HEK293T (cell line): ENCODE data around the gene CENPW.

Source experiments
- CTCF ChIA-PET: fragments of 350-600 bp; formaldehyde crosslinking; extraction: SDS; loops from one replicate; lab custom pipeline; 2021; ENCODE audit warnings: antibody characterized with exemption, inconsistent platforms; lab: Yijun Ruan, JAX
- POLR2A ChIA-PET: fragments of 350-600 bp; formaldehyde crosslinking; extraction: SDS; loops from one replicate; lab custom pipeline; 2020; ENCODE audit warnings: antibody characterized with exemption, inconsistent platforms; lab: Yijun Ruan, JAX
- DNase-seq: peaks from one replicate; pipeline ENCODE4 v3.0.0; 2012; ENCODE audit warnings: mixed read lengths; ENCODE audit errors: extremely low spot score
- ARNT ChIP-seq: fragments of 450-650 bp; IDR thresholded peaks from 2 replicates; pipeline ENCODE4 v1.6.1; 2017; ENCODE audit warnings: mild to moderate bottlenecking
- BHLHE40 ChIP-seq: fragments of 450-650 bp; IDR thresholded peaks from 2 replicates; pipeline ENCODE4 v1.6.1; 2016; ENCODE audit warnings: mild to moderate bottlenecking, moderate library complexity, borderline replicate concordance
- CTBP1 ChIP-seq: fragments of 450-650 bp; IDR thresholded peaks from 2 replicates; pipeline ENCODE4 v1.6.1; 2016; ENCODE audit warnings: borderline replicate concordance
- ELF4 ChIP-seq: fragments of 450-650 bp; IDR thresholded peaks from 2 replicates; pipeline ENCODE4 v1.6.1; 2017; ENCODE audit warnings: antibody characterized with exemption
- FOXA1 ChIP-seq: fragments of 450-650 bp; IDR thresholded peaks from 2 replicates; pipeline ENCODE4 v1.6.1; 2016; ENCODE audit warnings: mild to moderate bottlenecking
- FOXK2 ChIP-seq: fragments of 450-650 bp; IDR thresholded peaks from 2 replicates; pipeline ENCODE4 v1.6.1; 2016; ENCODE audit warnings: mild to moderate bottlenecking
- FOXM1 ChIP-seq: fragments of 450-650 bp; IDR thresholded peaks from 2 replicates; pipeline ENCODE4 v1.6.1; 2017; ENCODE audit warnings: mild to moderate bottlenecking, borderline replicate concordance
- HDGF ChIP-seq: fragments of 450-650 bp; IDR thresholded peaks from 2 replicates; pipeline ENCODE4 v1.6.1; 2017; ENCODE audit warnings: antibody characterized with exemption, borderline replicate concordance
- L3MBTL2 ChIP-seq: fragments of 450-650 bp; conservative IDR thresholded peaks from 2 replicates; pipeline ENCODE4 v1.6.1; 2016; ENCODE audit warnings: mild to moderate bottlenecking
- LEF1 ChIP-seq: fragments of 450-650 bp; IDR thresholded peaks from 2 replicates; pipeline ENCODE4 v1.6.1; 2017; ENCODE audit warnings: mild to moderate bottlenecking, borderline replicate concordance
- NFRKB ChIP-seq: fragments of 450-650 bp; IDR thresholded peaks from 2 replicates; pipeline ENCODE4 v1.6.1; 2016; ENCODE audit warnings: mild to moderate bottlenecking, moderate library complexity
- PKNOX1 ChIP-seq: fragments of 450-650 bp; IDR thresholded peaks from 2 replicates; pipeline ENCODE4 v1.6.1; 2016
- SP1 ChIP-seq: fragments of 450-650 bp; IDR thresholded peaks from 2 replicates; pipeline ENCODE4 v1.6.1; 2017
- SUZ12 ChIP-seq: fragments of 450-650 bp; IDR thresholded peaks from 2 replicates; pipeline ENCODE4 v1.6.1; 2016; ENCODE audit warnings: mild to moderate bottlenecking
- TARDBP ChIP-seq: fragments of 450-650 bp; IDR thresholded peaks from 2 replicates; pipeline ENCODE4 v1.6.1; 2016
- ZNF384 ChIP-seq: fragments of 450-650 bp; IDR thresholded peaks from 2 replicates; pipeline ENCODE4 v1.6.1; 2016

The CENPW gene

GRCh38 chr6:126374372-126374771, 34.5 kb downstream of the CENPW start:
- POLR2A ChIA-PET: no interaction called here

GRCh38 chr6:126376682-126377081, 36.8 kb downstream of the CENPW start:
- no peak for DNase-seq
- ChIA-PET POLR2A (no interaction called here), CTCF (no interaction called here)
- TF ChIP-seq HDGF (no peak), FOXA1 (no peak), ZNF384 (no peak), SP1 (no peak), ARNT (no peak), FOXM1 (no peak), SUZ12 (no peak)

More at GRCh38 chr6:126374372-126374771, 34.5 kb downstream of the CENPW start:
- TF ChIP-seq LEF1 (no peak), FOXM1 (no peak), BHLHE40 (no peak), FOXK2 (no peak), ZNF384 (no peak), ELF4 (no peak), PKNOX1 (no peak), CTBP1 (no peak), SUZ12 (no peak), NFRKB (no peak), HDGF (no peak), SP1 (no peak), L3MBTL2 (no peak), ARNT (no peak), FOXA1 (no peak), TARDBP (no peak)
- DNase-seq: no peak
- CTCF ChIA-PET: interaction anchor here (0.7 kb wide), 1 partner anchor 473 kb away, joined by 4 read pairs; no protein-coding TSS in a partner anchor

GRCh38 chr6:126377594-126378153, 37.8 kb downstream of the CENPW start:
- POLR2A ChIA-PET: no interaction called here
- DNase-seq: no peak
- CTCF ChIA-PET: no interaction called here
- no peak for TF ChIP-seq BHLHE40
- no peak for TF ChIP-seq PKNOX1
- no peak for TF ChIP-seq HDGF
- no peak for TF ChIP-seq TARDBP
- no peak for TF ChIP-seq SP1
- TF ChIP-seq NFRKB: no peak
- no peak for TF ChIP-seq ZNF384
- no peak for TF ChIP-seq SUZ12
- no peak for TF ChIP-seq FOXK2
- no peak for TF ChIP-seq L3MBTL2
- TF ChIP-seq ELF4: no peak
- TF ChIP-seq CTBP1: no peak
- no peak for TF ChIP-seq LEF1

- DNase-seq: no peak
- POLR2A ChIA-PET: no interaction called here
- TF ChIP-seq HDGF (no peak), FOXA1 (no peak), FOXM1 (no peak), LEF1 (no peak), NFRKB (no peak), ZNF384 (no peak), L3MBTL2 (no peak), SP1 (no peak), TARDBP (no peak), FOXK2 (no peak), BHLHE40 (no peak), SUZ12 (no peak), CTBP1 (no peak), ELF4 (no peak), PKNOX1 (no peak), ARNT (no peak)
- CTCF ChIA-PET: no interaction called here
These were observed 40.2 kb downstream of the CENPW start for GRCh38 chr6:126380072-126380583.

- POLR2A ChIA-PET: no interaction called here
- CTCF ChIA-PET: no interaction called here
- TF ChIP-seq SP1 (no peak), BHLHE40 (no peak), FOXK2 (no peak), TARDBP (no peak), NFRKB (no peak), L3MBTL2 (no peak), FOXA1 (no peak), ZNF384 (no peak), HDGF (no peak), SUZ12 (no peak), LEF1 (no peak), ARNT (no peak), ELF4 (no peak), PKNOX1 (no peak), CTBP1 (no peak), FOXM1 (no peak)
- DNase-seq: no peak
These were observed 41.6 kb downstream of the CENPW start for GRCh38 chr6:126381498-126381897.
